Adrenal gland (tissue), 5 donors: ENCODE results near the gene BCL2A1.
"Not testable (repeated sequence)": the region's sequence is repeated elsewhere in the genome, so short reads cannot be mapped to it uniquely, and the experiment has no call there.

Experiments used
- POLR2A ChIP-seq, 2 donors: fragments of 450-650 bp; IDR thresholded peaks; one replicate each; pipeline ENCODE4 v1.6.1; 2017; ENCODE audit warnings: antibody characterized with exemption in 2 of 2, mild to moderate bottlenecking in 2 of 2, moderate library complexity in 1 of 2
- TF ChIP-seq, protein P1 (sequence below), 6 experiments: fragments of 450-650 bp in 4 of 6; fragments of 200-600 bp in 2 of 6; sonication (generic) in 1 of 6; IDR thresholded peaks; 1 replicate in 5 of 6; 2 replicates in 1 of 6; pipeline versions ENCODE4 v1.5.1 to v1.8.0; 2016 to 2021; ENCODE audit warnings: antibody characterized with exemption in 6 of 6, mild to moderate bottlenecking in 2 of 6, moderate library complexity in 1 of 6
- donor health status: DM: no; HTN: no; CAD: no.

DNA sequence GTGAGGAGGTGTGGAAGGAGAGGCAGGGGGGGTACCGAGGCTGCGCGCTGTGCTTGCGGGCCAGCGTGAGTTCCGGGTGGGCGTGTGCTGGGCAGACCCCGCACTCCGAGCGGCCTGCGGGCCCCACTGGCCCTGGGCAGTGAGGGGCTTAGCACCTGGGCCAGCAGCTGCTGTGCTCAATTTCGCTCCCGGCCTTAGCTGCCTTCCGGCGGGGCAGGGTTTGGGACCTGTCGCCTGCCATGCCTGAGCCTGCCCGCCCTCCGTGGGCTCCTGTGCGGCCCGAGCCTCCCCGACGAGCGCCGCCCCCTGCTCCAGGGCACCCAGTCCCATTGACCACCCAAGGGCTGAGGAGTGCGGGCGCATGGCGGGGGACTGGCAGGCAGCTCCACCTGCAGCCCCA lies 45.5 kb upstream of the BCL2A1 start:
- TF ChIP-seq, protein P1, sequence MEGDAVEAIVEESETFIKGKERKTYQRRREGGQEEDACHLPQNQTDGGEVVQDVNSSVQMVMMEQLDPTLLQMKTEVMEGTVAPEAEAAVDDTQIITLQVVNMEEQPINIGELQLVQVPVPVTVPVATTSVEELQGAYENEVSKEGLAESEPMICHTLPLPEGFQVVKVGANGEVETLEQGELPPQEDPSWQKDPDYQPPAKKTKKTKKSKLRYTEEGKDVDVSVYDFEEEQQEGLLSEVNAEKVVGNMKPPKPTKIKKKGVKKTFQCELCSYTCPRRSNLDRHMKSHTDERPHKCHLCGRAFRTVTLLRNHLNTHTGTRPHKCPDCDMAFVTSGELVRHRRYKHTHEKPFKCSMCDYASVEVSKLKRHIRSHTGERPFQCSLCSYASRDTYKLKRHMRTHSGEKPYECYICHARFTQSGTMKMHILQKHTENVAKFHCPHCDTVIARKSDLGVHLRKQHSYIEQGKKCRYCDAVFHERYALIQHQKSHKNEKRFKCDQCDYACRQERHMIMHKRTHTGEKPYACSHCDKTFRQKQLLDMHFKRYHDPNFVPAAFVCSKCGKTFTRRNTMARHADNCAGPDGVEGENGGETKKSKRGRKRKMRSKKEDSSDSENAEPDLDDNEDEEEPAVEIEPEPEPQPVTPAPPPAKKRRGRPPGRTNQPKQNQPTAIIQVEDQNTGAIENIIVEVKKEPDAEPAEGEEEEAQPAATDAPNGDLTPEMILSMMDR (IDR thresholded peaks at IDR 0.05), result not testable (repeated sequence)
- not testable (repeated sequence) for TF ChIP-seq POLR2A (IDR thresholded peaks at IDR 0.05)
